Astrocyte (in vitro differentiated cells and primary cell): ENCODE results near the gene KBTBD3. TPM values are rescaled to one million over a fixed set of nuclear protein-coding genes. Genes with fewer than 3 reads are reported as not detected.

Source experiments
- DNase-seq: peaks from one replicate; pipeline ENCODE4 v3.0.0-alpha.2; 2010; ENCODE audit warnings: low read depth
- FAIRE-seq: peaks from 2 replicates; lab custom pipeline; 2011; peaks lifted over from hg19 to GRCh38; lab: Jason Lieb, UNC
- H2AFZ ChIP-seq: 2 replicates; pipeline ENCODE4 v1.6.0; 2012; ENCODE audit warnings: low read depth, low read length, inconsistent platforms
- H3K27ac ChIP-seq: 2 replicates; pipeline ENCODE4 v1.5.1; 2011; ENCODE audit warnings: low read depth, low read length, inconsistent platforms
- H3K27me3 ChIP-seq: 2 replicates; pipeline ENCODE4 v1.6.0; 2011; ENCODE audit warnings: low read length, inconsistent platforms; ENCODE audit not compliant: insufficient read depth
- H3K36me3 ChIP-seq: 2 replicates; pipeline ENCODE4 v1.5.1; 2011; ENCODE audit warnings: low read length, inconsistent platforms; ENCODE audit not compliant: insufficient read depth
- H3K4me1 ChIP-seq: 2 replicates; pipeline ENCODE4 v1.5.1; 2011; ENCODE audit warnings: low read length, inconsistent platforms; ENCODE audit not compliant: insufficient read depth
- H3K4me2 ChIP-seq: 2 replicates; pipeline ENCODE4 v1.6.0; 2012; ENCODE audit warnings: low read length, inconsistent platforms
- H3K4me3 ChIP-seq: 2 replicates; pipeline ENCODE4 v1.5.1; 2011; ENCODE audit warnings: low read depth, mild to moderate bottlenecking, low read length, inconsistent platforms; ENCODE audit not compliant: insufficient read depth
- H3K79me2 ChIP-seq: 2 replicates; pipeline ENCODE4 v1.6.0; 2012; ENCODE audit warnings: mild to moderate bottlenecking, low read length, inconsistent platforms; ENCODE audit not compliant: insufficient read depth
- H3K9ac ChIP-seq: 2 replicates; pipeline ENCODE4 v1.6.0; 2012; ENCODE audit warnings: mild to moderate bottlenecking, low read length, inconsistent platforms
- H3K9me3 ChIP-seq: 2 replicates; pipeline ENCODE4 v1.5.1; 2012; ENCODE audit warnings: low read depth, mild to moderate bottlenecking, low read length, inconsistent platforms; ENCODE audit not compliant: insufficient read depth
- H4K20me1 ChIP-seq: 2 replicates; pipeline ENCODE4 v1.6.0; 2012; ENCODE audit warnings: low read length, inconsistent platforms; ENCODE audit not compliant: insufficient read depth
- H3K27ac Mint-ChIP-seq: one replicate; pipeline ENCODE4 v1.8.0; 2021; ENCODE audit warnings: mild to moderate bottlenecking, mixed read lengths; ENCODE audit not compliant: unreplicated experiment
- H3K27me3 Mint-ChIP-seq: one replicate; pipeline ENCODE4 v1.8.0; 2021; ENCODE audit warnings: low read depth, mixed read lengths; ENCODE audit not compliant: unreplicated experiment
- H3K36me3 Mint-ChIP-seq: one replicate; pipeline ENCODE4 v1.8.0; 2021; ENCODE audit warnings: low read depth, mixed read lengths; ENCODE audit not compliant: unreplicated experiment
- H3K4me1 Mint-ChIP-seq: one replicate; pipeline ENCODE4 v1.8.0; 2021; ENCODE audit warnings: low read depth, mixed read lengths; ENCODE audit not compliant: unreplicated experiment
- H3K4me3 Mint-ChIP-seq: one replicate; pipeline ENCODE4 v1.8.0; 2021; ENCODE audit warnings: mild to moderate bottlenecking, moderate library complexity, mixed read lengths; ENCODE audit not compliant: unreplicated experiment
- H3K9me3 Mint-ChIP-seq: one replicate; pipeline ENCODE4 v1.8.0; 2021; ENCODE audit warnings: mild to moderate bottlenecking, mixed read lengths; ENCODE audit not compliant: unreplicated experiment
- CTCF ChIP-seq: IDR thresholded peaks from 2 replicates; pipeline ENCODE4 v1.5.1; 2011; ENCODE audit warnings: low read depth, mild to moderate bottlenecking, inconsistent platforms, low read length, moderate library complexity; ENCODE audit not compliant: insufficient read depth
- EZH2 ChIP-seq: IDR thresholded peaks from 2 replicates; pipeline ENCODE4 v1.6.1; 2012; ENCODE audit warnings: mild to moderate bottlenecking, low read length, inconsistent platforms; ENCODE audit not compliant: insufficient read depth
- total RNA-seq: library from RNA; stranded (reverse); gene quantifications from 2 replicates; pipeline ENCODE4 v1.2.1, GENCODE V29; 2021

KBTBD3 gene
- total RNA-seq, 1 donor from 2014 or later = 4.7 TPM

- DNase-seq (no peak), FAIRE-seq (no peak)
- no peak overlapping the region for H3K4me3 Mint-ChIP-seq
- Histone ChIP-seq H3K79me2 (peaks cover 7% of the 10 kb centered on the region), H3K27me3 (no peaks in the 10 kb centered on the region), H3K4me1 (no peaks in the 10 kb centered on the region), H3K4me3 (no peak overlapping the region), H3K9ac (no peak overlapping the region), H3K4me2 (no peak overlapping the region), H3K9me3 (no peaks in the 10 kb centered on the region), H2AFZ (no peak overlapping the region), H3K27ac (no peak overlapping the region), H4K20me1 (no peaks in the 10 kb centered on the region), H3K36me3 (no peaks in the 10 kb centered on the region)
- no peaks in the 10 kb centered on the region for H3K36me3 Mint-ChIP-seq
- no peaks in the 10 kb centered on the region for H3K9me3 Mint-ChIP-seq
- no peaks in the 10 kb centered on the region for H3K4me1 Mint-ChIP-seq
- no peak overlapping the region for H3K27ac Mint-ChIP-seq
- no peaks in the 10 kb centered on the region for H3K27me3 Mint-ChIP-seq
- TF ChIP-seq CTCF = no peak
Measured at GRCh38 chr11:106072804-106073203, 4.3 kb downstream of the KBTBD3 start.

DNA sequence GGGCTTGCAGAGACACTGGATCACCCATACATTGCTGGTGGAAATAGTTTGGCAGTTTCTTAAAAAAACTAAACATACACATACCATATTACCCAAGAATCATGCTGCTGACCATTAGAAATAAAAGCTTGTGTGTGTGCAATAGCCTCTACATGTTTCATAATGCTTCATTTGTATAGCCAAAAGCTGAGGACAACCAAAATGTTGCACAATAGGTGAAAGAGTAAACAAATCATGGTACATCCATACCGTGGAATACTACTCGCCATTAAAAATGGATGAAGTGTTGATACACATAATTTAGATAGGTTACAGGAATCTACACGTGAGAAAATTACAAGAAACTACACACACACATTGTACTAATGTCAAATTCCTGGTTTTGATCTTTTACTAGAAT lies 6.5 kb downstream of the KBTBD3 start:
- Histone ChIP-seq H4K20me1 (no peaks in the 10 kb centered on the region), H3K27me3 (no peaks in the 10 kb centered on the region), H3K4me2 (no peak overlapping the region), H3K79me2 (no peaks in the 10 kb centered on the region), H3K27ac (no peak overlapping the region), H3K4me1 (no peaks in the 10 kb centered on the region), H3K4me3 (no peak overlapping the region), H3K9me3 (no peaks in the 10 kb centered on the region), H3K9ac (no peak overlapping the region), H2AFZ (no peak overlapping the region), H3K36me3 (no peaks in the 10 kb centered on the region)
- Mint-ChIP-seq H3K36me3 (no peaks in the 10 kb centered on the region), H3K27me3 (no peaks in the 10 kb centered on the region), H3K27ac (no peak overlapping the region), H3K4me1 (no peaks in the 10 kb centered on the region), H3K4me3 (no peak overlapping the region), H3K9me3 (no peaks in the 10 kb centered on the region)
- DNase-seq = no peak
- TF ChIP-seq EZH2 (no peak), CTCF (no peak)
- no peak for FAIRE-seq

DNA sequence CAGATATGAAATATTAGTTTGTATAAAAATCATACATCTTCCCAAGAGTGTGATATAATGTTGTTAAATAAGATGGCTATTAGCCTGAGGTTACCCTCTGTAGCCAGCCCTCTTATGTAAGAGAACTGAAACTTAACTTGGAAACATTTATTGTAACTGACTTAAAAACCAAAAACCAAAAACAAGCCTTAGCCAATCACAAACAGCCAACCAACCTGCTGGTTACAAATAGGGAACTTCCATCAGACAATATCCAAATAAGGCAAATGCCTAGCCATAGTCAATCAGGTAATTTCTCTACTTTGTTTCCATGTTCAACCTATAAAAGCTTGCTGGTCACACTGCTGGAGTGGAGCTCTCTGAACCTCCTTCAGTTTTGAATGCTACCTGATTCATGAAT lies 14.1 kb downstream of the KBTBD3 start:
- H3K27me3 Mint-ChIP-seq = no peaks in the 10 kb centered on the region
- no peak overlapping the region for H3K27ac Mint-ChIP-seq
- Histone ChIP-seq H4K20me1 (no peaks in the 10 kb centered on the region), H3K36me3 (no peaks in the 10 kb centered on the region), H3K4me2 (no peak overlapping the region), H3K4me1 (no peaks in the 10 kb centered on the region), H2AFZ (no peak overlapping the region), H3K79me2 (no peaks in the 10 kb centered on the region), H3K27me3 (no peaks in the 10 kb centered on the region), H3K9me3 (no peaks in the 10 kb centered on the region), H3K9ac (no peak overlapping the region), H3K4me3 (no peak overlapping the region), H3K27ac (no peak overlapping the region)
- no peak overlapping the region for H3K4me3 Mint-ChIP-seq
- H3K4me1 Mint-ChIP-seq = no peaks in the 10 kb centered on the region
- no peak for FAIRE-seq
- TF ChIP-seq EZH2 (no peak), CTCF (no peak)
- H3K9me3 Mint-ChIP-seq = no peaks in the 10 kb centered on the region
- no peak for DNase-seq
- no peaks in the 10 kb centered on the region for H3K36me3 Mint-ChIP-seq
